Endometrium (tissue), 2 donors: ENCODE measurements around the gene BTN3A1.
A peak's percentile ranks its signal among the peaks of the same experiment; 100 is the strongest.
"Not testable (repeated sequence)": the region's sequence is repeated elsewhere in the genome, so short reads cannot be mapped to it uniquely, and the experiment has no call there.

Experiments used
- FAIRE-seq: peaks from 2 replicates; lab custom pipeline; 2012; peaks lifted over from hg19 to GRCh38; lab: Jason Lieb, UNC
- donor health status: control.
- donor health status: control.

BTN3A1 gene

GRCh38 chr6:26441977-26442376 is 39.9 kb downstream of the BTN3A1 start:
- FAIRE-seq = no peak

GRCh38 chr6:26445934-26446667 is 44.0 kb downstream of the BTN3A1 start:
- FAIRE-seq = no peak

DNA sequence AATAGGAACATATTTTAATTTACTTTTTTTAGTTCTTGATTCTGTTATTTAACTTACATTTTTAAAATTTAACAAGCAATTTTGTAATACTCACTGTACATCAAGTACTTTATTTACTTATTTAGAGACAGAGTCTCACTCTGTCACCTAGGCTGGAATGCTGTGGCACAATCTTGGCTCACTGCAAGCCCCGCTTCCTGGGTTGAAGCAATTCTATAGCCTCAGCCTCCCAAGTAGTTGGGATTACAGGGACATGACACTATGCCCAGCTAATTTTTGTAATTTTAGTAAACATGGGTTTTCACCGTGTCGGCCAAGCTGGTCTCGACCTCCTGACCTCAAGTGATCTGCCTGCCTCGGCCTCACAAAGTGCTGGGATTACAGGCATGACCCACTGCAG is 45.2 kb downstream of the BTN3A1 start:
- no peak for FAIRE-seq

GRCh38 chr6:26450240-26450639 is 48.2 kb downstream of the BTN3A1 start:
- no peak for FAIRE-seq

- FAIRE-seq = no peak
Observed at GRCh38 chr6:26452631-26453235, 50.7 kb downstream of the BTN3A1 start.

GRCh38 chr6:26454631-26455030 is 52.6 kb downstream of the BTN3A1 start:
- FAIRE-seq = no peak

GRCh38 chr6:26455357-26455970 is 53.4 kb downstream of the BTN3A1 start:
- no peak for FAIRE-seq

DNA sequence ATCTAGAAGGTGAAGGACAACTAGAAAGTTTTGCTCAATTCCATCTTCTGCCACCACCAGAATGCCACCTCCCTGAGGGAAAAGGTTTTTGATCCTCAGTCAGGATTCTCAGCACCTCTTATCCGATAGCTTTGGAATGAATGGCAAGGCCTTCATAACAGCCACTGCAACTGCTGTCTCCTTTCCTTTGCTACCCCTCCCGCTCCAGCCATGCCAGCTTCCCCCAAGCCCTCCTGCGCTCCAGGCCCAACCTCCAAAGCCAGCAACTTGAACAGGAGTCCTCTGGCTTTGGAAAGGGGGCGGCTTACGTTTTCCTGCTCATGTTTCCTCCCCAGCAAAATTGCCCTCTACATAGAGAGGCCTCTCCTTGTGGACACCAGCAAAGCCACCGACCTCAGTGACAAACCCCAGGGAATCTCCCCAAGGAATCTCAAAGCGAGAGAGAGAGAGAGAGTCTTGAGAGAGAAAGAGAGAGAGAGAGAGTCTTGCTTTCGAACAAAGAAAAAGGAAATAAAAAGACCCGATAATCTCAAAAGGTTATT is 55.3 kb downstream of the BTN3A1 start:
- no peak for FAIRE-seq

DNA sequence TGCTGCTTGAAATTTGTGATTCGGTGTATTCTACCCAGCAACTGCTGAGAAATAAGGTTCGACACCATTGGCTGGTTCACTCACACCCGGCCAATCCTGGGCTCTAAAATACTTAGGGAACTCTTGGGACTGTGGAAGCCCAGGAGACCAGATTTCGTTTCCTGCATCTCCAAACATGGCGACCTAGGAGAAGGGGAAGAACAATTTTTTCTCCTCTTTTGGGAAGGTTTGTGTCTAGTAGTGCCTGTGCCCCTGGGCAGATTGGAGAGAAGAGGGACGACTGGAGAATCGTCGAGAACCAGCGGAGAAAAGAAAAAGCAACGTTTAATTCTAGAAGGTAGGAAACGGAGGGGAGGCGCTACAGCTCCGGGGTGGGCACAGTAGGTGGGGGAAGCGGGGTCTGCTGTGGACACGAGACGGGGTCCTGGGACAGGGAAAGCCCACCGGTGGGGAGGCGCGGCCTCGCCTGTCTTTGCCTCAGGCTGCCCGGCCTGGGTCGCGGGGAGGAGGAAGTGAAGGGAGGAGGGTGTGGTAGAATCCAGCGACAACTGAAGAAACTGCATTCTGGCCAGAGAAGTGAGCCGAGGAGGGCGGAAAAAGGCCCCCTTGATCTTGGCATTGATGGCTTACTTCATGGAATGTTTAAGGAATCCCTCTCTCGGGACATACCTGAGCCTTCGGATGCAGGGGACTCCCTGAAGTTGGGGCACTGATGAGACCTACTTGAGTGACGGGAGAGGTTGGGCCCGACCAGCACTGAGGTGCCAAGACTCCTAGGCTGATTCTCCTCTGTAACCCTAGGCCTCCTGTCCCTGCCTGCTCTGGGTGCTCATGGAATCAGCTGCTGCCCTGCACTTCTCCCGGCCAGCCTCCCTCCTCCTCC is 56.0 kb downstream of the BTN3A1 start, which contains the start of gene BTN2A1:
Gene BTN2A1, plus strand, starts transcription at position 150 of the 883 bp plus-strand sequence. Its CDS starts 682 bp downstream, at position 832.
- peak; percentile 96 for FAIRE-seq

- FAIRE-seq = no peak
Observed at GRCh38 chr6:26459023-26459810, 57.1 kb downstream of the BTN3A1 start.

- FAIRE-seq = not testable (repeated sequence)
Observed at GRCh38 chr6:26461353-26461752, 59.3 kb downstream of the BTN3A1 start.

DNA sequence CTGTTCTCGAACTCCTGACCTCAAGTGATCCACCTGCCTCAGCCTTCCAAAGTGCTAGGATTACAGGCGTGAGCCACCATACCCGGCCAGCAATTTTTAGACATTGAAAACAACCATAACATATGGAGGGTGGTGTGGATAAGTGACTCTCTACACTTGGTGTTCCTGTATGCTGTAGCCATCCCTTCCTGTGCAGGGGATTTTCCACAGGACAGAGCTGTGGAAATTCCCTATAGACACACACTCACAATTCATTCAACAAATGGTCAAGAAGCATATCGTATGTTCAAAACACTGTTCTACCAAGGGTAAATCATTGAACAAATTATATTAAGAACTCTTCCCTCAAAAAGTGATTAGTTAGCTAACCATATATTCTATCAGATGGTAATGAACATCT is 61.9 kb downstream of the BTN3A1 start:
- FAIRE-seq = no peak

- FAIRE-seq = no peak
Observed at GRCh38 chr6:26464416-26465131, 62.5 kb downstream of the BTN3A1 start.
